IMR-90 (cell line): ENCODE results near the gene SLC9A3. TPM values are rescaled to one million over a fixed set of nuclear protein-coding genes. Genes with fewer than 3 reads are reported as not detected.

Experiments
- ATAC-seq: fragments of 200-7000 bp; cut with Tn5 transposase; 2 replicates; pipeline ENCODE4 v1.9.1; 2020; ENCODE audit warnings: low read depth, mild to moderate bottlenecking, moderate library complexity
- BruUV-seq: library from RNA; stranded (reverse); fragments of 400-500 nt; replicated peaks from 2 replicates; lab custom pipeline; 2021; lab: Mats Ljungman, UMichigan
- CTCF ChIA-PET: fragments of 300-600 bp; formaldehyde crosslinking; extraction: SDS; loops from one replicate; lab custom pipeline; 2021; ENCODE audit warnings: antibody characterized with exemption; lab: Yijun Ruan, JAX
- POLR2A ChIA-PET: fragments of 300-600 bp; sonication (Branson Sonifier 250); formaldehyde crosslinking; loops from one replicate; lab custom pipeline; 2022; ENCODE audit warnings: antibody characterized with exemption; ENCODE audit not compliant: unreplicated experiment; lab: Charles Lee
- DNase-seq: peaks from one replicate; pipeline ENCODE4 v3.0.0; 2013
- H2AFZ ChIP-seq: replicated peaks from 2 replicates; pipeline ENCODE3; 2013; ENCODE audit warnings: low read length, mild to moderate bottlenecking; ENCODE audit not compliant: poor library complexity
- H2AK5ac ChIP-seq: 2 replicates; pipeline ENCODE4 v1.6.1; 2013; ENCODE audit warnings: low read depth, low read length, inconsistent platforms
- H2AK9ac ChIP-seq: replicated peaks from 2 replicates; pipeline ENCODE3; 2013; ENCODE audit warnings: mild to moderate bottlenecking, low read depth, low read length, moderate library complexity; ENCODE audit not compliant: poor library complexity
- H2BK120ac ChIP-seq: 2 replicates; pipeline ENCODE4 v1.6.1; 2013; ENCODE audit warnings: low read depth, low read length, inconsistent platforms
- H2BK15ac ChIP-seq: 3 replicates; pipeline ENCODE4 v1.6.1; 2013; ENCODE audit warnings: low read depth, low read length, inconsistent platforms
- H2BK20ac ChIP-seq: 2 replicates; pipeline ENCODE4 v1.6.1; 2013; ENCODE audit warnings: low read depth, mild to moderate bottlenecking, inconsistent platforms, low read length, moderate library complexity
- H2BK5ac ChIP-seq: 2 replicates; pipeline ENCODE4 v1.6.1; 2013; ENCODE audit warnings: mild to moderate bottlenecking, low read depth, low read length, inconsistent platforms; ENCODE audit not compliant: poor library complexity, severe bottlenecking
- H3K14ac ChIP-seq: replicated peaks from 2 replicates; pipeline ENCODE4 v1.6.1; 2013; ENCODE audit warnings: low read depth, low read length, inconsistent platforms
- H3K18ac ChIP-seq: 2 replicates; pipeline ENCODE4 v1.6.1; 2013; ENCODE audit warnings: low read depth, low read length, control low read depth
- H3K23ac ChIP-seq: 2 replicates; pipeline ENCODE4 v1.6.1; 2013; ENCODE audit warnings: low read depth, low read length, inconsistent platforms
- H3K27ac ChIP-seq: 2 replicates; pipeline ENCODE4 v1.5.1; 2013; ENCODE audit warnings: mild to moderate bottlenecking, control low read depth, low read length; ENCODE audit not compliant: insufficient read depth
- H3K27me3 ChIP-seq: 2 replicates; pipeline ENCODE4 v1.6.1; 2013; ENCODE audit warnings: low read length; ENCODE audit not compliant: control insufficient read depth, insufficient read depth
- H3K36me3 ChIP-seq: 2 replicates; pipeline ENCODE4 v1.6.1; 2013; ENCODE audit warnings: low read length, mixed read lengths; ENCODE audit not compliant: control insufficient read depth, insufficient read depth
- H3K4ac ChIP-seq: 2 replicates; pipeline ENCODE4 v1.6.1; 2013; ENCODE audit warnings: low read depth, low read length, inconsistent platforms
- H3K4me1 ChIP-seq: 2 replicates; pipeline ENCODE4 v1.6.1; 2013; ENCODE audit warnings: low read length, mixed read lengths; ENCODE audit not compliant: control insufficient read depth, insufficient read depth
- H3K4me2 ChIP-seq: 2 replicates; pipeline ENCODE4 v1.6.1; 2013; ENCODE audit warnings: low read depth, mild to moderate bottlenecking, control low read depth, low read length, moderate library complexity
- H3K4me3 ChIP-seq: 2 replicates; pipeline ENCODE4 v1.5.1; 2013; ENCODE audit warnings: low read depth, mild to moderate bottlenecking, control low read depth, low read length, moderate library complexity; ENCODE audit not compliant: insufficient read depth
- H3K56ac ChIP-seq: 2 replicates; pipeline ENCODE4 v1.6.1; 2013; ENCODE audit warnings: low read length, inconsistent platforms; ENCODE audit not compliant: insufficient read depth; ENCODE audit errors: extremely low read depth
- H3K79me1 ChIP-seq, 2 experiments: 2 replicates each; pipeline ENCODE4 v1.6.1; 2013; ENCODE audit warnings: low read length in 2 of 2, inconsistent platforms in 1 of 2, low read depth in 1 of 2
- H3K9ac ChIP-seq: 2 replicates; pipeline ENCODE4 v1.6.1; 2013; ENCODE audit warnings: low read depth, low read length, control low read depth
- H3K9me1 ChIP-seq: 2 replicates; pipeline ENCODE4 v1.6.1; 2013; ENCODE audit warnings: low read length, inconsistent platforms; ENCODE audit not compliant: insufficient read depth
- H3K9me3 ChIP-seq: 2 replicates; pipeline ENCODE4 v1.6.1; 2013; ENCODE audit warnings: low read length; ENCODE audit not compliant: control insufficient read depth, insufficient read depth
- H4K20me1 ChIP-seq: 2 replicates; pipeline ENCODE4 v1.6.1; 2013; ENCODE audit warnings: low read length, inconsistent platforms; ENCODE audit not compliant: insufficient read depth
- H4K5ac ChIP-seq: 2 replicates; pipeline ENCODE4 v1.6.1; 2013; ENCODE audit warnings: mild to moderate bottlenecking, low read depth, low read length, control low read depth
- H4K8ac ChIP-seq, 2 experiments: 2 replicates each; pipeline ENCODE4 v1.6.1; 2013; ENCODE audit warnings: low read depth in 2 of 2, low read length in 2 of 2, control low read depth in 1 of 2, inconsistent platforms in 1 of 2
- H4K91ac ChIP-seq: 2 replicates; pipeline ENCODE4 v1.6.1; 2013; ENCODE audit warnings: low read depth, low read length, inconsistent platforms; ENCODE audit not compliant: insufficient read depth
- BHLHE40 ChIP-seq: fragments of 150-350 bp; IDR thresholded peaks from 2 replicates; pipeline ENCODE4 v1.6.1; 2016; ENCODE audit warnings: mild to moderate bottlenecking, low read depth, low read length
- CEBPB ChIP-seq: IDR thresholded peaks from 2 replicates; pipeline ENCODE4 v1.6.1; 2012; ENCODE audit warnings: low read depth, low read length, improper control_type of control experiment
- CHD1 ChIP-seq: IDR thresholded peaks from 2 replicates; pipeline ENCODE4 v1.6.1; 2012; ENCODE audit warnings: low read depth, low read length, improper control_type of control experiment
- FOS ChIP-seq: fragments of 150-350 bp; IDR thresholded peaks from 2 replicates; pipeline ENCODE4 v1.6.1; 2016; ENCODE audit warnings: low read depth, low read length
- MAFK ChIP-seq: IDR thresholded peaks from 2 replicates; pipeline ENCODE4 v1.6.1; 2012; ENCODE audit warnings: low read depth, low read length, improper control_type of control experiment
- MAZ ChIP-seq: IDR thresholded peaks from 2 replicates; pipeline ENCODE4 v1.6.1; 2012; ENCODE audit warnings: low read depth, mild to moderate bottlenecking, low read length, improper control_type of control experiment, moderate library complexity, borderline replicate concordance
- MXI1 ChIP-seq: IDR thresholded peaks from 2 replicates; pipeline ENCODE4 v1.6.1; 2012; ENCODE audit warnings: low read depth, mild to moderate bottlenecking, low read length, moderate library complexity, borderline replicate concordance
- NFE2L2 ChIP-seq: fragments of 150-350 bp; IDR thresholded peaks from 2 replicates; pipeline ENCODE4 v1.6.1; 2016; ENCODE audit warnings: low read depth, mild to moderate bottlenecking, low read length
- POLR2A ChIP-seq: IDR thresholded peaks from 2 replicates; pipeline ENCODE4 v1.6.1; 2012; ENCODE audit warnings: mild to moderate bottlenecking, low read depth, low read length
- RAD21 ChIP-seq: IDR thresholded peaks from 2 replicates; pipeline ENCODE4 v1.6.1; 2012; ENCODE audit warnings: low read length, improper control_type of control experiment
- RFX5 ChIP-seq: IDR thresholded peaks from 2 replicates; pipeline ENCODE4 v1.8.0; 2012; ENCODE audit warnings: low read depth, mild to moderate bottlenecking, low read length, moderate library complexity
- SMC3 ChIP-seq: fragments of 150-350 bp; IDR thresholded peaks from 2 replicates; pipeline ENCODE4 v1.6.1; 2016; ENCODE audit warnings: low read depth, mild to moderate bottlenecking, antibody characterized with exemption, low read length, moderate library complexity
- WGBS, 2 experiments: methylation state at CpG; one replicate each; pipeline versions ENCODE4 v1.1.5 to v1.1.7; 2013; ENCODE audit warnings: missing lambda C conversion rate in 2 of 2; ENCODE audit not compliant: insufficient read length in 1 of 2; ENCODE audit errors: extremely low coverage in 2 of 2; 5-methylcytosine and 5-hydroxymethylcytosine counted together
- dilution Hi-C: fragments of 300-500 bp; cut with HindIII; formaldehyde crosslinking; loops from one replicate; pipeline ENCODE4 v1.14.3; 2018; ENCODE audit warnings: low sequenced_read_pairs; ENCODE audit not compliant: unreplicated experiment
- in situ Hi-C: fragments of 300-500 bp; cut with MboI; formaldehyde crosslinking; loops from 3 replicates; pipeline ENCODE4 v1.14.3; 2019; ENCODE audit warnings: low sequenced_read_pairs, inconsistent platforms, mixed read lengths
- intact Hi-C: fragments of 100-400 bp; cut with micrococcal nuclease; formaldehyde crosslinking; loops from 2 replicates; pipeline ENCODE4 v1.10.0; 2022
- polyA plus RNA-seq, 3 experiments: library from polyadenylated mRNA; depleted of rRNA; stranded (reverse); fragments of >200 nt; gene quantifications; 2 replicates each; pipeline ENCODE4 v1.2.3, GENCODE V29; 2012; ENCODE audit warnings: low replicate concordance in 1 of 3
- total RNA-seq: library from RNA; depleted of rRNA; stranded (reverse); fragments of >200 nt; gene quantifications from 2 replicates; pipeline ENCODE4 v1.2.3, GENCODE V29; 2012
- TF ChIP-seq, protein P1 (sequence below): fragments of 150-350 bp; IDR thresholded peaks from 2 replicates; pipeline ENCODE4 v1.6.1; 2017; ENCODE audit warnings: mild to moderate bottlenecking, antibody characterized with exemption, low read length, low read depth
- TF ChIP-seq, protein P2 (sequence below): conservative IDR thresholded peaks from 2 replicates; pipeline ENCODE4 v1.5.1; 2012; ENCODE audit warnings: mild to moderate bottlenecking, low read depth, low read length, improper control_type of control experiment
- TF ChIP-seq, protein P3 (sequence below): fragments of 150-350 bp; IDR thresholded peaks from 2 replicates; pipeline ENCODE4 v1.6.1; 2016; ENCODE audit warnings: low read depth, mild to moderate bottlenecking, low read length, moderate library complexity, borderline replicate concordance

The SLC9A3 gene
- total and polyA plus RNA-seq, 2 of the 4 experiments (the other 2 are of a cell fraction) = 0.72 to 1.5 TPM

DNA sequence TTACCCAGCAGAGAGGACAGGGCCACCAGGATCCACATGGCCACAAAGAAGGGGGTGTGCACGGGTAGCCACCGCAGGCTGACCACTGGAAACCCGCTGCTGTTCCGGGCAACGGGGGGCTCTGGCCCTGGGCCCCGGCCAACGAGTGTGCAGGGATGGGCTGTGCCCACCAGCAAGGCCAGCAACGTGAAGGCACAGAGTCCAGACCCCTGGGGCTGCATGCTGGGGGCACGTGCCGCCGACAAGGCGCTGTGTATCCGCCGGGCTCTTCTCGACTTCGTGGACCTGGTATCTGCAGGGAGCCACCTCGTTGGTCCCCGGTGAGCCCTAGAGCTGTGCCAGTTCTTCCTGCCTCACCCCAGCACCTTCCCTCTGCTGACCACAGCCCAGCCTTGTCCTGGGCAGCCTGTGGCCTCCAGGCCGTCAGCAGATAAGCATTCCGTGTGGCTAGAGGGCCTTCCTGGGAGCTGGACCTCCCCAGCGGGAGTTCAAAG, 45.7 kb upstream of the SLC9A3 start:
- Histone ChIP-seq H4K5ac (no peak overlapping the region), H3K18ac (no peak overlapping the region), H3K36me3 (no peaks in the 10 kb centered on the region), H3K27me3 (peaks cover 59% of the 10 kb centered on the region), H3K4ac (no peak overlapping the region), H4K20me1 (no peaks in the 10 kb centered on the region), H2BK15ac (no peak overlapping the region), H2BK120ac (no peak overlapping the region), H3K4me3 (no peak overlapping the region), H3K27ac (no peak overlapping the region), H2BK20ac (no peak overlapping the region), H3K9ac (no peak overlapping the region), H2AK5ac (no peak overlapping the region), H2AK9ac (no peak overlapping the region), H3K79me1 (no peaks in the 10 kb centered on the region), H3K4me1 (no peaks in the 10 kb centered on the region; the same call in 1 of the 2 replicates), H3K9me3 (peaks cover 5% of the 10 kb centered on the region; the same call in 1 of the 2 replicates), H3K9me1 (no peaks in the 10 kb centered on the region), H2AFZ (no peak overlapping the region), H4K91ac (no peak overlapping the region), H3K4me2 (no peak overlapping the region), H3K14ac (no peak overlapping the region), H4K8ac (no peak overlapping the region), H3K23ac (no peak overlapping the region), H3K56ac (no peak overlapping the region), H2BK5ac (no peak overlapping the region)
- dilution Hi-C loops (no loop called here), in situ Hi-C loops (no loop called here), intact Hi-C loops (no loop called here)
- WGBS, 2 experiments = 71% methylated on average over 16 of the region's 21 CpGs; no CpG with 5 or more reads in 1 of the 2 experiments
- POLR2A ChIA-PET = no interaction called here
- DNase-seq = no peak
- ATAC-seq = no peak
- TF ChIP-seq RFX5 (no peak), MAZ (no peak), SMC3 (no peak), CHD1 (no peak), BHLHE40 (no peak), FOS (no peak), MAFK (no peak), RAD21 (no peak), CEBPB (no peak), POLR2A (no peak), NFE2L2 (no peak), MXI1 (no peak)
- TF ChIP-seq, protein P1, sequence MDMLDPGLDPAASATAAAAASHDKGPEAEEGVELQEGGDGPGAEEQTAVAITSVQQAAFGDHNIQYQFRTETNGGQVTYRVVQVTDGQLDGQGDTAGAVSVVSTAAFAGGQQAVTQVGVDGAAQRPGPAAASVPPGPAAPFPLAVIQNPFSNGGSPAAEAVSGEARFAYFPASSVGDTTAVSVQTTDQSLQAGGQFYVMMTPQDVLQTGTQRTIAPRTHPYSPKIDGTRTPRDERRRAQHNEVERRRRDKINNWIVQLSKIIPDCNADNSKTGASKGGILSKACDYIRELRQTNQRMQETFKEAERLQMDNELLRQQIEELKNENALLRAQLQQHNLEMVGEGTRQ = no peak
- TF ChIP-seq, protein P2, sequence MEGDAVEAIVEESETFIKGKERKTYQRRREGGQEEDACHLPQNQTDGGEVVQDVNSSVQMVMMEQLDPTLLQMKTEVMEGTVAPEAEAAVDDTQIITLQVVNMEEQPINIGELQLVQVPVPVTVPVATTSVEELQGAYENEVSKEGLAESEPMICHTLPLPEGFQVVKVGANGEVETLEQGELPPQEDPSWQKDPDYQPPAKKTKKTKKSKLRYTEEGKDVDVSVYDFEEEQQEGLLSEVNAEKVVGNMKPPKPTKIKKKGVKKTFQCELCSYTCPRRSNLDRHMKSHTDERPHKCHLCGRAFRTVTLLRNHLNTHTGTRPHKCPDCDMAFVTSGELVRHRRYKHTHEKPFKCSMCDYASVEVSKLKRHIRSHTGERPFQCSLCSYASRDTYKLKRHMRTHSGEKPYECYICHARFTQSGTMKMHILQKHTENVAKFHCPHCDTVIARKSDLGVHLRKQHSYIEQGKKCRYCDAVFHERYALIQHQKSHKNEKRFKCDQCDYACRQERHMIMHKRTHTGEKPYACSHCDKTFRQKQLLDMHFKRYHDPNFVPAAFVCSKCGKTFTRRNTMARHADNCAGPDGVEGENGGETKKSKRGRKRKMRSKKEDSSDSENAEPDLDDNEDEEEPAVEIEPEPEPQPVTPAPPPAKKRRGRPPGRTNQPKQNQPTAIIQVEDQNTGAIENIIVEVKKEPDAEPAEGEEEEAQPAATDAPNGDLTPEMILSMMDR = no peak
- TF ChIP-seq, protein P3, sequence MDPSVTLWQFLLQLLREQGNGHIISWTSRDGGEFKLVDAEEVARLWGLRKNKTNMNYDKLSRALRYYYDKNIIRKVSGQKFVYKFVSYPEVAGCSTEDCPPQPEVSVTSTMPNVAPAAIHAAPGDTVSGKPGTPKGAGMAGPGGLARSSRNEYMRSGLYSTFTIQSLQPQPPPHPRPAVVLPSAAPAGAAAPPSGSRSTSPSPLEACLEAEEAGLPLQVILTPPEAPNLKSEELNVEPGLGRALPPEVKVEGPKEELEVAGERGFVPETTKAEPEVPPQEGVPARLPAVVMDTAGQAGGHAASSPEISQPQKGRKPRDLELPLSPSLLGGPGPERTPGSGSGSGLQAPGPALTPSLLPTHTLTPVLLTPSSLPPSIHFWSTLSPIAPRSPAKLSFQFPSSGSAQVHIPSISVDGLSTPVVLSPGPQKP = no peak
- no TSS peak for BruUV-seq
- CTCF ChIA-PET = no interaction called here
